ENCODE data around the gene ERAL1.
"Not testable (repeated sequence)": the region's sequence is repeated elsewhere in the genome, so short reads cannot be mapped to it uniquely, and the experiment has no call there.

The ERAL1 gene

DNA sequence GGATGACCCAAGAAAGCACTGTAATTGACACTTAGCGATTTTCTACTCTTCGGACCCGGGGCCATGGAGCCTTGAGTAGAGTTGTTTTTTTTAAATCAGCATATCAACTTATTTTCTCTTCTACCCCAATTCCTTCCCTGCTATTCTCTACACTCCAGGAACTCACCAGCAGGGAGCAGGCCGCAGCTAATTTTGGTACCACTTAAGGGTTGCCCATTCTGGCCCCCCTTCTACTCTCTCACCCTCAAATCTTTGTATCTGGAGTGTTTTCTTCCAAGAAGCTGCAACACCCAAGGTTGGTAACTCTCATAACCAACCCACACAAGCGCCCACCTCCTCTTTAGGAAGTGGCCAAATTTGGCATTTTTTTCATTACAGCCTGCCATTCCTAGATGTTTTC lies 5.5 kb upstream of the ERAL1 start:
- no peak for DNase-seq (ENCODE audit: low read depth in 2 of 2)

DNA sequence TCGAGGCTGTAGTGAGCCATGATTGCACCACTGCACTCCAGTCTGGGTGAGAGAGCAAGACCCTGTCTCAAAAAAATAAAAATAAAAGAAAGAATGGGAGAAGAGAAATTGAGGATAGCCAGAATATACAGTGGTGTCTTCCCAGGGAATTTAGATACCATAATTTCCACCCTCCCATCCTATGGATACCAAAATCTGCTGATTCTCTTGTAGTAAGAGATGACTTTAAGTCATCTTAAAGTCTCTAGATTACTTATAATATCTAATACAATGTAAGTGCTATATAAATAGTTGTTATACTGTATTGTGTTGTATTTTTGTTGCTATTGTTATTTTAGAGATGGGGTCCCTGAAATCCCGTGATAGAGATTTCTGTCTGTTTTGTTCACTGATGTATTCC lies 1.5 kb upstream of the ERAL1 start:
- DNase-seq (ENCODE audit: low read depth in 2 of 2), result no peak

DNA sequence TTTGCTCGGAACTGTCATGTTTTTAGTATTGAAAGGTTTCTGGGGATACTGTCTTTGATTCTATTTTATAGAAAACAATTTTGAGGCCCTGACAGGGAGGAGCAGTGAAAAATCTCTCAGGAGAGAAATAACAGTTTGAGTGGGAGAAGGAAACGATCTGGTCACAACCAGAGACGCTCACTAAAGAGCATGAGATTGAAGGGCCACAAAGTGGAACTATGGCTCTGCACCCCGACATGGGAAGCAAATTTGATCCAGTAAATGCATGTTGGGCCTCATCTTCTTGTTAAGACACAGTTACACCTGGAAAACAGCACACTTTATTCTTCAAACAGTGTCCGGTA lies 492 bp downstream of the ERAL1 start:
- no peak for DNase-seq (ENCODE audit: low read depth in 2 of 2)

DNA sequence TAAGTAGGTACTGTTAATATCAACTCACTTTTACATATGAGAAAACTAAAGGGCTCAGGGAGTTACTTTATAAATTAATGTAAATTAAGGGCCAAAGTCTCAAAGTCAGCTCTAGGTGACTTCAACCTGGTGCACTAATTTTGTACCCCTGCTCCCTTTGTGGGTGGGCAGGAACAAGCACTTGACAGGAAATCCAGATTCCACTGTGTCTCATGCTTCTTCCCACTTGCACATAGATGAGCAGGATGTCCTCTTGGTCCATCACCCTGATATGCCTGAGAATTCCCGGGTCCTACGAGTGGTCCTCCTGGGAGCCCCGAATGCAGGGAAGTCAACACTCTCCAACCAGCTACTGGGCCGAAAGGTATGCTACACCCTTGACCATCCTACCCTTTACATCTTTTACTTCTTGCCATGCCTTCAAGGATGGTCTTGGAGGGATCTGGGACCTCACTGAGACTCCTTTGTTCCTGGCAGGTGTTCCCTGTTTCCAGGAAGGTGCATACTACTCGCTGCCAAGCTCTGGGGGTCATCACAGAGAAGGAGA lies 1.3 kb downstream of the ERAL1 start:
- DNase-seq (ENCODE audit: low read depth in 2 of 2), result no peak

DNA sequence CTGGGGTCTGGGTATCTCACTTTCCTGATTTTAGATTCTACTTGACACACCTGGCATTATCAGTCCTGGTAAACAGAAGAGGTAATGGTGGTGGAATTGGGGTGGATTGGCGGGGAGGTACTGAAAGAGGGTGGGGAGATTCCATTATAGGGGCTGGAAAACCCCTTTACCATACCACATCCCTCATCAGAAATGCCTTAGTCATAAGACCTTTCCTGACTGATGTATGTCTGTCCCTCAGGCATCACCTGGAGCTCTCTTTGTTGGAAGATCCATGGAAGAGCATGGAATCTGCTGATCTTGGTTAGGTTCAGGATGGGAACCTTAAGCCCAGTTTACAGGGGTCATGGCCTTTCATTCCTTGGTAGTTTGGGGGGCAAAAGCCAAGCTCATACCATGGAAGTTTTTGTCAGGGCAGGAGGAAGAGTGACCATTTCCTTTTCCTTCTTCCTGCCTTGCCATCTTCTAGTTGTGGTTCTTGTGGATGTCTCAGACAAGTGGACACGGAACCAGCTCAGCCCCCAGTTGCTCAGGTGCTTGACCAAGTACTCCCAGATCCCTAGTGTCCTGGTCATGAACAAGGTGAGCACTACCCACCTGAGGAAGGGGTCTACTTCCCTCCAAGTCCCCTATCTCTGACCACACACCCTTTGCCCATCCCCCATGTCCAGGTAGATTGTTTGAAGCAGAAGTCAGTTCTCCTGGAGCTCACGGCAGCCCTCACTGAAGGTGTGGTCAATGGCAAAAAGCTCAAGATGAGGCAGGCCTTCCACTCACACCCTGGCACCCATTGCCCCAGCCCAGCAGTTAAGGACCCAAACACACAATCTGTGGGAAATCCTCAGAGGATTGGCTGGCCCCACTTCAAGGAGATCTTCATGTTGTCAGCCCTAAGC lies 3.3 kb downstream of the ERAL1 start:
- no peak for DNase-seq (ENCODE audit: low read depth in 2 of 2)

DNA sequence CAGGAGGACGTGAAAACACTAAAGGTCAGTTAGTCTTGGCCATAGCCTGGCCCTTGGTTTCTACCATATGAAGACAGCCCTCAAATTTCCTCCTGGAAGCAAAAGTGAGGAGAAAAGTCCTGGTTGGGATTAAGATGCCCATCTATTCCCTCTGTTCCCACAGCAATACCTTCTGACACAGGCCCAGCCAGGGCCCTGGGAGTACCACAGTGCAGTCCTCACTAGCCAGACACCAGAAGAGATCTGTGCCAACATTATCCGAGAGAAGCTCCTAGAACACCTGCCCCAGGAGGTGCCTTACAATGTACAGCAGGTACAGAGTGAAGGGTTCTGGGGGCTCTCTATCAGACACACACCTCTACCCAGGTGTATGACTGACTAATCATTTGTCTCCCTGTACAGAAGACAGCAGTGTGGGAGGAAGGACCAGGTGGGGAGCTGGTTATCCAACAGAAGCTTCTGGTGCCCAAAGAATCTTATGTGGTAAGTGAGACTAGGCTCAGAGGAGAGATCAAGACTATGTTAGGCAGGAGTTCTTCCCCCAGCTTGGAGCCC lies 4.1 kb downstream of the ERAL1 start:
- DNase-seq (ENCODE audit: low read depth in 2 of 2), result no peak

DNA sequence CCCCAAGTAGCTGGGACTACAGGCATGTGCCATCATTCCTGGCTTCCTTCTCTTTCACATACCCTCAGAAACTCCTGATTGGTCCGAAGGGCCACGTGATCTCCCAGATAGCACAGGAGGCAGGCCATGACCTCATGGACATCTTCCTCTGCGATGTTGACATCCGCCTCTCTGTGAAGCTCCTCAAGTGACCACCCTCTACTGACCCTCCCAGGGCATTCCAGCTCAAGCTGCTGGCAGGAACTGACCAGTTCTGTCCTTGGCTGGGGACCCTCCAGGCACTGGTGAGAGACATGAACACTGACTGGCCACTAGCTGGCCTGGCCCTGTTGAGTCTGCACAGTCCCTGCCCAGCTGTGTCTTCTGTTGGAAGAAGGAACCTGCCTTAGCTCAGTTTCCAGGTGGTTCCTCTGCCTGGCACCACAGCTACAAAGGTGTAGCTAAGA lies 5.6 kb downstream of the ERAL1 start:
- DNase-seq (ENCODE audit: low read depth in 2 of 2), result no peak

DNA sequence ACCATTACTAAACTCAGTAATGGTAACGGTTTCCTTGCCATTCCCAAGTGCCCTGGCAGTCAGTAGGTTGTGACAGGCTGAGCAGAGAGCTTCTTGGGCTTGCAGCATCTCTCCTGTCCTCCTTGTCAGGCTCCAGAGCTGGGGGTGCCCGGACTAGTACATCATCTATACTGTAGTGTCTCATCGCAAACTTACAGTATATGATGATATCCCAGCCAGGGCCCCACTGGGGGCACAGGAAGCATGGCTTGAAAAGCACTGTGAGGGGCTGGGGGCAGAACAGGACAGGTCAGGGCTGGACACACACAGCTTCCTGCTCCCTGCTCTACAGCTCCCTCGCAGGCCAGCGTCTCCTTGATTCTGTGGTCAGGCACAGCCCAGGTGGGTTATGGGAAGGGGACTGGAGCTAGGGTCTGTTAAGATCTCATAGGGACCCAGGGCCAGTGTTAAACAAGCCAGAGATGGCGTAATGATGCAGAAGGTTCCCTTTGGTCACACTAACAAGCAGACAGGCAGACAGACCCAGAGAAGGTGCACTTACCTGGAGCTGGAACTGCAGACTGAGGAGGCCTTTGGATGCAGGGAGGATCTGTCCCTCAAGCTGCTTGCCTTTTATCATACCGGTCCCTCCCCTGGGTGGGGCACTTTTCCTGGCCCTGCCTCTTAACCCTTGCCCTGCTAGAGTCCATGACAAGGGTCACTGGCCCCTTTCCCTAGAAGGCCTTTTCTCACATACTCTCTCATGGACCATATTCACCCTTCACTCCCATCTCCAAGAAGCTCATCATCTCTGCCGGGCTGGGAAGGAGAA lies 6.8 kb downstream of the ERAL1 start:
- no peak for DNase-seq (ENCODE audit: low read depth in 2 of 2)

DNA sequence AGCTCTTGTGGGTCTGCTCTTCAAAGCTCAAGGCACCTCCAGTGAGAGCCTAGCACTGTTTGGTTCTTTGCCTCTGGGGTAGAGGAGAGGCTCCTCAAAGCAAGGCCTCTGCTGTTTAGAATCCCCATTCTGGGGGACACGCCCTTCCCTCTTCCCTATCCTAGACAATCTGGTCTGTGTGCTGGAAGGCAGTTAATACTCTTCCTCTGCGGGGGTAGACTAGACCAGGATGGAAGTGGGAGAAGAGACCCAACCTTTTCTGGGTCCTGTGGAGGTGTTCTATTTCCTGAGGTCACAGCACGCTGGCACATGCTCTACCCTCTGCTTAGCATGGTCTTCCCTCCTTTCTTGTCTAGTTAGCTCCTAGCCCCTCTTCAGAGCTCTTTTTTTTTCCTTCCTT lies 7.7 kb downstream of the ERAL1 start:
- DNase-seq (ENCODE audit: low read depth in 2 of 2), result no peak

DNA sequence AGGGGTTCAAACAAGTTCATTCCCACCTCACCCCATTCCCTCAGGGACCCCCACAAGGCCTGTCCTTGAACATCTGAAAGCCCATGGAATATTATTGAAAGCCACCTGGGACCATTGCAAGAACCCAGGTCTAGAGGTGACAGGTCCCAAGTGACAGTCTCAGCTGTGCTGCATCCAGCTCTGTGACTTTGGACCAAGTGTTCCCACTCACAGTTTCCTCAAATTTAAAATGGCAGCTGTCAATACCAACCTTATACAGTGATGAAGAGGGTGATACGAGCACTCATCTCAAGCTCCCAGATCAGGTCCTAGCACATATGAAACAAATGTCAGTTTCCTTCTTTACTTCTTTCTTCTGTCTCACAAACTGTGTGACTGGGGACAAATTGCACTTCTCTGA lies 9.1 kb downstream of the ERAL1 start:
- no peak for DNase-seq (ENCODE audit: low read depth in 2 of 2)

DNA sequence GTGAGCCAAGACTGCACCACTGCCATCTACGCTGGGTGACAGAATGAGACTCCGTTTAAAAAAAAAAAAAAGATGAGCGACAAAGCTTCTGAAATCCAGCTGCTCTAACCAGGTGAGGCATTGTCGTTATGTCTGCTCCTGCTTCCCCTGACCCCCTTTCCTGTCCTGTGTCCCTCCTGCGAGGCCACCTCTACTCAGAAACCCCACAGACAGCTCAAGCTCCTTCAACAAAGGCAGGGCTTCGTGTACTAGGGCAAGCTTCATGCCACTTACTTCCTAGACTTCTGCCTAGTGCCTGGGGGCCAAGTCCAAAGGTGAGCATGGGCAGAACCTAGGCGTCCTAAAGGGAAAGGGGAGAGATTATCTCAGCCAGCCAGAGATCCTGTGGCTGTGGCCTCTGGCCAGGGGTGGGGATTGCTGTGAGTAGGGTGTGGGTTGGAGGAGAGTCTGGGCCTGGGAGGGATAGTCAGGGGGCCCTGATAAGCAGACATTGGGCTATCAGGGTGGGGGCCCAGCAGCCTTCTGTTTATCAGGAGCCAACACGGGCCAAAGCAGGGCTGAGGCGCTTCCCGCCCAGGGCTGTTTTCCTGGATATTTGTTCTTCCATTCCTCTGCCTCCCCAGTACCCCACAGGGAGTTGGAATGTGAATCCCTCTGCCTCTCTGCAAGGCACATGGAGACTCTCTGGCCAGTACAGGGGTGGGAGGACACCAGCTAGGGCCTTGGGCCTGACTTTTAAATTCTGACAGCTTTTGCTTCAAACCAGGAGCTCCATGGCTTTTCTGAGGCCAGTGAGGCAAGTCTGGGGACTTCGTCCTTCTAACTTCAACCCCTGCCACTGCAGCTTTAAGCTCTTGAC lies 10.4 kb downstream of the ERAL1 start:
- DNase-seq (ENCODE audit: low read depth in 2 of 2), result no peak

DNA sequence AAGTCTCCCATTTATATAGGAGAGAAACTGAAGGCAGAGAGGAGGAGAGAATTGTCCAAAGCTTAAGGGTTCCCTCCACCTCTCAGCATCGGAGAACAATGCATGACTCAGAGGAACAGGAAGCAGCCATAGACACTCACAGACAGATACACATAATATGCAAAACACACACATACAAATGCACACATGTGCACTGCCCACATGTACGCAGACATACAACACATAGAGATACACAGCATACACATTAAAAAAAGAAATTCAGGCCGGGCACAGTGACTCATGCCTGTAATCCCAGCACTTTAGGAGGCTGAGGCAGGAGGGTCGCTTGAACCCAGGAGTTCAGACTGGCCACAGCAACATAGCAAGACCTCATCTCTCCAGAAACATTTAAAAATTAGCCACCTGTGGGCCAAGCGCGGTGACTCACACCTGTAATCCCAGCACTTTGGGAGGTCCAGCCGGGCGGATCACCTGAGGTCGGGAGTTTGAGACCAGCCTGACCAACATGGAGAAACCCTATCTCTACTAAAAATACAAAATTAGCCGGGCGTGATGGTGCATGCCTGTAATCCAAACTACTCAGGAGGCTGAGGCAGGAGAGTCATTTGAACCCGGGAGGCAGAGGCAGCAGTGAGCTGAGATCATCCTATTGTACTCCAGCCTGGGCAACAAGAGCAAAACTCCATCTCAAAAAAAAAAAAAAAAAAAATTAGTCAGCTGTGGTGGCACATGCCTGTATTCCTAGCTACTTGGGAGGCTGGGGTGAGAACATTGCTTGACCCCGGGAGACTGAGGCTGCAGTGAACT lies 11.3 kb downstream of the ERAL1 start:
- no peak for DNase-seq (ENCODE audit: low read depth in 2 of 2)

DNA sequence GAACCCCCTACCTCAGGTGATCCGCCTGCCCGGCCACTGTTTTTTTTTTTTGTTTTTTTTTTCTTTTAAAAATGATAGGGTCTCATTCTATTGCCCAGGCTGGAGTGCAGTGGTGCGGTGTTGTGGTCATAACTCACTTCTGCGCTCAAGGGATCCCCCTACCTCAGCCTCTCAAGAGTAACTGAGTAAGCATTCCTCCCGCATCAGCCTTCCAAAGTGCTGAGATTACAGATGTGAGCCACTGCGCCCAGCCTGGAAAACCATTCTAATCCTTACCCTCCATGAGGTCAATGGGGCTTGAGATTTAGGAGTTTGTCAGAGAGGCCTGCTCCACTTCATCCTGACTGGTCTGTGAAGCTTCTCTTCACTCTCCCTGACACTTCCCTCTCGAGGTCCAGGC lies 12.5 kb downstream of the ERAL1 start:
- no peak for DNase-seq (ENCODE audit: low read depth in 2 of 2)

DNA sequence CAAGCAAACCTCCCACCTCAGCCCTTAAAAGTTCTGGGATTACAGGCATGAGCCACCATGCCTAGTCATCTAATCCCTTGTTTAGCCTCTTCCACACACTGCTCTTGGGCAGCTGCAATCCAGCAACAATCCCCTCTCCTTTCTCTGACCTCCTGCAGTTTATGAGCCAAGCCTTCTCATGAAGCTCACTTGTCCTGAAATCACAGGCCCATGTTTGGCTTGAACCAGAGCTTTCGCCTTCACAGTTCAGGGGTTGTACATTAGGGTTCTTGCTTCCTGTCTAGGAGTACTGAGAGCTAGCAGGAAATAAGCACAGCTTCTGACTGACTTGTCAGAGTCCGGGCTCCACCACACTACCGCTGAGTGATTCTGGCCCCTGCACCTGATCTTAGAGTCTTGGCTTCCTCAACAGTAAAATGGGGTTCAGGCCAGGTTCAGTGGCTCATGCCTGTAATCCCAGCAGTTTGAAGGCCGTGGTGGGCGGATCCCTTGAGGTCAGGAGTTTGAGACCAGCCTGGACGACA lies 16.3 kb downstream of the ERAL1 start:
- DNase-seq (ENCODE audit: low read depth in 2 of 2), result no peak

DNA sequence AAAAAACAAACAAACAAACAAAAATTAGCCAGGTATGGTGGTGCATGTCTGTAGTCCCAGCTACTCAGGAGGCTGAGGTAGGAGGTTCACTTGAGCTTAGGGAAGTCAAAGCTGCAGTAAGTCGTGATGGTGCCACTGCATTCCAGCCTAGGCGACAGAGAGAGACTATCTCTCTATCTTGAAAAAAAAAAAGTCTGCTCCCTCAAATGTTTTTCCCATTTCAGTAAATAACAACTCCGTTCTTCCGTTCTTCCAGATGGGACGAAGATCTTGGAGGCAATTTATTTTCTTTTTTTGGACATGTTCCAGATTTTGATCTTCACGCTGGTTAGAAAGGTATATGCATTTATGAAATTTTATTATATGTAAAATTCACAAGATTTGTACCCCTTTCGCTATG lies 19.0 kb downstream of the ERAL1 start:
- DNase-seq (ENCODE audit: low read depth in 2 of 2), result no peak

DNA sequence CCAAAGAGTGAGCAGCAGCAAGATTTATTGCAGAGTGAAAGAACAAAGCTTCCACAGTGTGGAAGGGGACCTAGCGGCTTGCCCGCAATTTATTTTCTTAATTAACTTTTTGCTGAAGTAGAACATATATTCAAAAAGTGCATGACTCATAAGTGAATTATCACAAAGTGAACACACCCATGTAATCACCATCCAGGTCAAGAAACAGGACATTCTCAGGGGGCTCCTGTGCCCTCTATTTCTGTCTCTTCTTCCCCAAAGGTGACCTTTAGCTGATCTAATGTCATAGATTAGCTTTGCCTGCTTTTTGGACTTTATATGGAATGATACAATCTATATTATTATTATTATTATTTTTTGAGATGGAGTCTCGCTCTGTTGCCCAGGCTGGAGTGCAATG lies 19.9 kb downstream of the ERAL1 start:
- no peak for DNase-seq (ENCODE audit: low read depth in 2 of 2)

DNA sequence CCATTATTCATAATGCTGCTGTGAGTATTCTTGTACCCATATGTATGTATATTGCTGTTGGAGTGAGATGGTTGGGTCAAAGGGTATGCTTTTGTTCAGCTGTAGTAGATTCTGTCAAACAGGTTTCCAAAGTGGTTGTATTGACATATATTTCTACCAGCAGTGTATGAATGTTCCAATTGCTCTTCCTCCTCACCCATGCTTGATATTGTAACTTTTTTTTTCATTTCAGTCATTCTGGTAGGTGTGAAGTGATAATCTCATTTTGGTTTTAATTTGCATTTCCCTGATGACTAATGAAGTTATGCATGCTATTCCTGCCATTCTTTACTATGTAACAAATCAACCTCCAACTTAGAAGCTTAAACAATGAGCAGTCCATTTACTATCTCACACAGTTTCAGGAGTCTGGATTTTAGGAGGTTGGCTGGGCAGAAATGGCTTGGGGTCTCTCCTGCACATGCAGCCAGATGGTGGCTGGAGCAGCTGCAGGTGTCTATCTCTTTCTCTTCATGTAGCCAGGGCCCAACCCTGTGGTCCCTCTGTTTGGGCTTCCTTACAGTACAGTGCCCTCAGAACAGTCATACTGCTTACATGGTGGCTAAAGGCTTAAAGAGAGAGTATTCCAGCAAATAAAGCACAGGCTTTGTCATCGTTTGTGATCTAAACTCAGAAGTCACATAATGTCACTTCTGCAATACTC lies 21.2 kb downstream of the ERAL1 start:
- no peak for DNase-seq (ENCODE audit: low read depth in 2 of 2)

DNA sequence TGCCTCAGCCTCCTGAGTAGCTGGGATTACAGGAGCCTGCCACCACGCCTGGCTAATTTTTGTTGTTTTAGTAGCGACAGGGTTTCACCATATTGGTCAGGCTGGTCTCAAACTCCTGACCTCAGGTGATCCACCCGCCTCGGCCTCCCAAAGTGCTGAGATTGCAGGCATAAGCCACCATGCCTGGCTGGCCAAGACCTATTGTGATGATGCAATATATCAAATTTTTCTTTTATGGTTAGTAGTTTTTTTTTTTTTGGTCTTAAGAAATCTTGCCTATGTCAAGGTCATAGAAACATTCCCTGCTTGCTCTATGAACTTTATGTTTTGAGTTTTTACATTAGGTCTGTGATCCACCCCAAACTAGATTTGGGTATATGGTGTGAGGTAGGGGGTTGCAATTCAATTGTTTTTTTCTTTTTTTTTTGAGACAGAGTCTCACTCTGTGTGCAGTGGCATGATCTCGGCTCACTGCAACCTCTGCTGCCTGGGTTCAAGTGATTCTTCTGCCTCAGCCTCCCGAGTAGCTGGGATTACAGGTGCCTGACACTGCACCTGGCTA lies 22.4 kb downstream of the ERAL1 start:
- DNase-seq (ENCODE audit: low read depth in 2 of 2), result not testable (repeated sequence)

DNA sequence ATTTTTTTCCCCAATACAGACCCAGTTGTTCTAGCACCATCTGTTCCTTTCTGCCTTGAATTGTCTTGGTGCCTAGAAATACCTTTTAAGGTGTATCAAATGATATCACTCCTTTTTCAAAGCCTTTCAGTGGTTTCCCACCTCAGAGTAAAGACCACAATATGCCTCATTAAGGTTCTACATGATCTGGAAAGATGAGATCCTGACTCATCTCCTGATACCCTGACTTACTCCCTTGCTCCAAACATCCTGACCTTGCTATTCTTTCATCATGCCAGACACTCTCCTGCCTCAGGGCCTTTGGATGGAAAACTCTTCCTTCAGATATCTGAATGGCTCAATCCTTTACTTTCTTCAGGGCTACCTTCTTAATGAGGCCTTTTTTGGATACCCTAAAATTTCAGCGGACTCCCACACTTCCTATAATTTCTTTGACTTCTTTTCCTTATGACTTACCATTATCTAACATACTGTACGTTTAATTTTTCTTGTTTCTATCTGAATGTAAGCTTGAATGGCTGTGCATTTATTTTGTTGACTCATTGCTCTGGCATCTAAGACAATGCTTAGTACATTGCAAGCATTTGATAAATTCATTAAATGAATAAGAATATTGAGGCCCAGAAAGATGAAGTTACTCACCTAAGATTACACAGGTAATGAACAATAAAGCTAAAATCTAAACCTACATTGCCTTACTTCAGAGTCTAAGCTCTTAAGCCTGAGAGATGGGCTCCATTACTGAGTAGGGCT lies 23.5 kb downstream of the ERAL1 start:
- DNase-seq (ENCODE audit: low read depth in 2 of 2), result no peak

Measured in stimulated activated CD8-positive, alpha-beta memory T cell treated with anti-CD3 and anti-CD28 coated beads, Interleukin-2, amount 100 ng/mL, for 48 hours (primary cell).